BE2C (cell line): ENCODE data around the gene AIPL1.

Experiments used
- DNase-seq: peaks from one replicate; pipeline ENCODE4 v3.0.0-alpha.2; 2020
- H3K27me3 ChIP-seq: fragments of 250-450 bp; sonication (Bioruptor Pico); 2 replicates; pipeline ENCODE4 v1.5.1; 2020; ENCODE audit warnings: mild to moderate bottlenecking
- H3K36me3 ChIP-seq: fragments of 250-450 bp; sonication (Bioruptor Pico); 2 replicates; pipeline ENCODE4 v1.5.1; 2020; ENCODE audit warnings: mild to moderate bottlenecking
- H3K4me1 ChIP-seq: fragments of 250-450 bp; sonication (Bioruptor Pico); 2 replicates; pipeline ENCODE4 v1.5.1; 2020
- H3K4me3 ChIP-seq: 2 replicates; pipeline ENCODE4 v1.5.1; 2011; ENCODE audit warnings: low read depth, low read length
- H3K9me3 ChIP-seq: fragments of 250-450 bp; sonication (Bioruptor Pico); 2 replicates; pipeline ENCODE4 v1.5.1; 2020
- CTCF ChIP-seq: IDR thresholded peaks from 2 replicates; pipeline ENCODE4 v1.5.1; 2012; ENCODE audit warnings: mild to moderate bottlenecking, low read depth, low read length

The AIPL1 gene

GRCh38 chr17:6427279-6427781 is 7.6 kb downstream of the AIPL1 start:
- H3K9me3 ChIP-seq, result no peaks in the 10 kb centered on the region
- H3K4me1 ChIP-seq, result no peaks in the 10 kb centered on the region
- DNase-seq, result no peak
- no peak overlapping the region for H3K4me3 ChIP-seq
- TF ChIP-seq CTCF, result no peak
- no peaks in the 10 kb centered on the region for H3K36me3 ChIP-seq
- no peaks in the 10 kb centered on the region for H3K27me3 ChIP-seq

GRCh38 chr17:6426356-6427101 is 8.4 kb downstream of the AIPL1 start:
- no peaks in the 10 kb centered on the region for H3K27me3 ChIP-seq
- no peaks in the 10 kb centered on the region for H3K4me1 ChIP-seq
- no peak overlapping the region for H3K4me3 ChIP-seq
- H3K36me3 ChIP-seq, result no peaks in the 10 kb centered on the region
- DNase-seq, result no peak
- no peaks in the 10 kb centered on the region for H3K9me3 ChIP-seq
- TF ChIP-seq CTCF, result no peak

GRCh38 chr17:6425407-6425806 is 9.5 kb downstream of the AIPL1 start:
- Histone ChIP-seq H3K9me3 (no peaks in the 10 kb centered on the region), H3K4me1 (no peaks in the 10 kb centered on the region), H3K4me3 (no peak overlapping the region), H3K36me3 (no peaks in the 10 kb centered on the region), H3K27me3 (no peaks in the 10 kb centered on the region)
- TF ChIP-seq CTCF, result no peak
- no peak for DNase-seq

GRCh38 chr17:6423931-6424330 is 11.0 kb downstream of the AIPL1 start:
- Histone ChIP-seq H3K27me3 (no peaks in the 10 kb centered on the region), H3K4me3 (no peak overlapping the region), H3K4me1 (no peaks in the 10 kb centered on the region), H3K9me3 (no peaks in the 10 kb centered on the region), H3K36me3 (no peaks in the 10 kb centered on the region)
- no peak for TF ChIP-seq CTCF
- no peak for DNase-seq

- H3K4me1 ChIP-seq, result no peaks in the 10 kb centered on the region
- no peaks in the 10 kb centered on the region for H3K27me3 ChIP-seq
- no peaks in the 10 kb centered on the region for H3K36me3 ChIP-seq
- no peak overlapping the region for H3K4me3 ChIP-seq
- DNase-seq, result no peak
- no peaks in the 10 kb centered on the region for H3K9me3 ChIP-seq
- no peak for TF ChIP-seq CTCF
Measured at GRCh38 chr17:6422654-6423241, 12.2 kb downstream of the AIPL1 start.
